ENCODE measurements around the gene SDHAF4.
"Not testable (repeated sequence)": the region's sequence is repeated elsewhere in the genome, so short reads cannot be mapped to it uniquely, and the experiment has no call there.

Gene SDHAF4

GRCh38 chr6:70592391-70593117 lies 25.8 kb downstream of the SDHAF4 start:
- no peak for DNase-seq (ENCODE audit: low read depth in 2 of 2)

DNA sequence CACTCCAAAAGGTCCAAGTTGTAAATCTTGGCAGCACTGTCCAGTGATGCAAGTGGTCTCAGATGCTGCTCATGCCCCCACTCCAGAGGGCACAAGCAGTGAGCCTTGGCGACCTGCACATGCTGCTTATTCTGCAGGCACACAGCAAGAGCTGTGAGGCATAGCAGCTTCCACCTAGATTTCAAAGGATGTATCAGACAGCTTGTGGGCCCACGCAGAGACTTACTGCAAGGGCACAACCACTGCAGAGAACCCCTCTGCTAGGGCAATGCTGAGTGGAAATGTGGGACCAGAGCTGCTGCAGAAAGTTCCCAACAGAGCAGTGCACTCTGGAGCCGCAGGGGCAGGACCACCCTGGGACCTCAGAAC lies 26.4 kb downstream of the SDHAF4 start:
- DNase-seq (ENCODE audit: low read depth in 2 of 2) = no peak

- no peak for DNase-seq (ENCODE audit: low read depth in 2 of 2)
Measured at GRCh38 chr6:70599187-70599586, 32.5 kb downstream of the SDHAF4 start.

DNA sequence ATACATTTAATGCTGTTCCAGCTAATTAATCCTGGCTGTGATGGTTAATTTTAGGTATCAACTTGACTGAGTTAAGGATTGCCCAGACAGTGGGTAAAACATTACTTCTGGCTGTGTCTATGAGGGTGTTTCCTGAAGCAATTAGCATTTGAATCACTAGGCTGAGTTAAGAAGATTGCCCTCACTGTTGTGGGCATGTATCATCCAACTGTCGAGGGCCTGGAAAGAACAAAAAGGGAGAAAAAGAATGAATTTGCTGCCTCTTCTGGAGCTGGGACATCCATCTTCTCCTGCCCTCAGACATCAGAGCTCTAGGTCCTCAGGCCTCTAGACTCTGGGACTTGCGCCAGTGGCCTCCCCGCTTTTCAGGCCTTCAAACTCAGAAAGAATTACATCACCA lies 34.3 kb downstream of the SDHAF4 start:
- no peak for DNase-seq (ENCODE audit: low read depth in 2 of 2)

DNA sequence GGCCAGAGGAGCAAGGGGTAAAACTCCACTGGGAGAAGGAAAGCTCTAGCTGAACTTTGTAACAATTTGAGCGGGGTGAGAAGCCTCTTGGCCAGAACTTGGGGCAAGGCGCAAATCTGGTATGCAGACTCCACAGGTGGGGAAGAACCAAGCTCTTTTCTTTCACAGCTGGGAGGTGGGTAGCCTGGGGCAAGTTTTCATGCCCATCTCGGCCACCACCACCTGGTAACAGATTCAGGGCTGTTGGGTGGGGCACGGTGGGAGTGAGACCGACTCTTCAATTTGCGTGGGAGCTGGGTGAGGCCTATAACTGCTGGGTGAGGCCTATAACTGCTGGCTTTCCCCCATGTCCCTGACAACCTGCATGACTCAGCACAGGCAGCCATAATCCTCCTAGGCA lies 37.5 kb downstream of the SDHAF4 start:
- no peak for DNase-seq (ENCODE audit: low read depth in 2 of 2)

DNA sequence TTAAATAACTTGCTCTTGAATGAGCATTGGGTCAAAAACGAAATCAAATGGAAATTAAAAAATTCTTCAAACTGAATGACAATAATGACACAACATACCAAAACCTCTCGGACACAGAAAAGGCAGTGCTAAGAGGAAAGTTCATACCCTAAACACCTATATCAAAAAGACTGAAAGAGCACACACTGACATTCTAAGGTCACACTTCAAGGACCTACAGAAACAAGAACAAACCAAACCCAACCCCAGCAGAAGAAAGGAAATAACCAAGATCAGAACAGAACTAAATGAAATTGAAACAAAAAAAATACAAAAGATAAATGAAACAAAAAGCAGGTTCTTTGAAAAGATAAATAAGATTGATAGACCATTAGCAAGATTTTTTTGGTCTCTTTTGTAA lies 40.6 kb downstream of the SDHAF4 start:
- not testable (repeated sequence) for DNase-seq (ENCODE audit: low read depth in 2 of 2)

- DNase-seq (ENCODE audit: low read depth in 2 of 2) = not testable (repeated sequence)
Measured at GRCh38 chr6:70609181-70609580, 42.5 kb downstream of the SDHAF4 start.

GRCh38 chr6:70616728-70617260 lies 50.1 kb downstream of the SDHAF4 start:
- no peak for DNase-seq (ENCODE audit: low read depth in 2 of 2)

- DNase-seq (ENCODE audit: low read depth in 2 of 2) = no peak
Measured at GRCh38 chr6:70620746-70621145, 54.0 kb downstream of the SDHAF4 start.

DNA sequence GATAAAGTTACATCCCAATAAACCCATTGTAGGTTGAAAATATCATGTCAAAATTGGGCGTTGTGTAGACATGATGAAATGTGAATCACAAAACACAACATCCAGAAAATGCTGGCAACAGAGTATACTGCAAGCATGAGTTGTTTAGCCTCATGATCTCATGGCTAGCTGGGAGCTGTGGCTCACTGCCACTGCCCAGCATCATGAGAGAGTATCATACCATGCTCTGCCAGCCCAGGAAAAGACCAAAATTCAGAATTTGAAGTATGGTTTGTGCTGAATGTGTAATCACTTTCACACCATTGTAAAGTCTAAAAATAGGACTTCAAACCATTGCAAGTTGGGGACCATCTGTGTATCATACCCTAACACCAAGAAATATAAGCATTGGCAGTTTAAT lies 55.7 kb downstream of the SDHAF4 start:
- no peak for DNase-seq (ENCODE audit: low read depth in 2 of 2)

GRCh38 chr6:70625436-70625835 lies 58.7 kb downstream of the SDHAF4 start:
- DNase-seq (ENCODE audit: low read depth in 2 of 2) = no peak

DNA sequence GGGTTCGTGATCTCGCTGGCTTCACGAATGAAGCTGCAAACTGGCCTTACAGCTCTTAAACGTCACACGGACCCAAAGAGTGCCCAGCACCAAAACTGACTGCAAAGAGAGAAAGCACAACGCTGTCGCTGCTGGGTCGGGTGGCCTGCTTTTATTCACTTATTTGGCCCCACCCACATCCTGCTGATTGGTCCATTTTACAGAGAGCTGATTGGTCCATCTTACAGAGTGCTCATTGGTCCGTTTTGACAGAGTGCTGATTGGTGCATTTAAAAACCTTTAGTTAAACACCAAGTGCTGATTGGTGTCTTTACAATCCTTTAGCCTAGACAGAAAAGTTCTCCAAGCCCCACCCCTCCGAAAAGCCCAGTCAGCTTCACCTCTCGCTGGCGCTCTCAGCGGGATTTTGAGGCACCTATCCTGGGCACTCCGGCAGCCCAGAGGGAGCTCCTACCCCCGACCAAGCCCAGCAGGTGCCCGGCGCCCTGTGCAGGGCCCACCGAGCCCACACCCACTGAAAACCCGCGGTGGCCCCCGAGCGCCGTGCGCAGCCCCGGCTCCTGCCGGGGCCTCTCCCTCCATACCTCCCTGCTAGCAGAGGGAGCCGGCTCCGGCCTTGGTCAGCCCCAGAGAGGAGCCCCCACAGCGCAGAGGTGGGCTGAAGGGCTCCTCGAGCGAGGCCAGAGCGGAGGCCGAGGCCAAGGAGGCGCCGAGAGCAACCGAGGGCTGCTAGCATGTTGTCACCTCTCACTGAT lies 60.9 kb downstream of the SDHAF4 start:
- no peak for DNase-seq (ENCODE audit: low read depth in 2 of 2)

DNA sequence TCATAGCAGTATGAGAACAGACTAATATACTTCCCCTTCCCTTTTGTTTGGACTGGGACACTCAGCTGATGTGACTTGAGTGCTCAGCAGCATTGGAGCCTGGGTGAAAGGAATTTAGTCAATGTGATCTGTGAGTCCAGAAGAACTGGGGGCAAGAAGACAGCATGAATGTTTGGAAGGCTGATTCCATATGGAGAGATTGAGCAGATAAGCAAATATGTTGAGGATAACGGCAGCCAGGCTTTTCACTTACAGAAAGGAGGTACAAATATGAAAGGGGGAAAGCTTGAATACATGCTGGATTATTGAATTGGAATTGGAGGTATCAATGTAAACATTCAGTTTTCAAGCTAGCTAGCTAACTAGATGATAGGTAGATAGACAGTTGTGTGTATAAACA lies 63.2 kb downstream of the SDHAF4 start:
- DNase-seq (ENCODE audit: low read depth in 2 of 2) = no peak

GRCh38 chr6:70633870-70634269 lies 67.1 kb downstream of the SDHAF4 start:
- no peak for DNase-seq (ENCODE audit: low read depth in 2 of 2)

- no peak for DNase-seq (ENCODE audit: low read depth in 2 of 2)
Measured at GRCh38 chr6:70636596-70636995, 69.9 kb downstream of the SDHAF4 start.

GRCh38 chr6:70638468-70638867 lies 71.7 kb downstream of the SDHAF4 start:
- no peak for DNase-seq (ENCODE audit: low read depth in 2 of 2)
